NCI-H526 treated with DMSO at 0.1 percent for 48 hours (cell line): Measurements from ENCODE around the gene IMPA2.

Experiments used
- DNase-seq: peaks from one replicate; lab custom pipeline; 2025; lab: John Stamatoyannopoulos, UW

Gene IMPA2

GRCh38 chr18:12008842-12009580 lies 27.7 kb downstream of the IMPA2 start:
- DNase-seq, result no peak

DNA sequence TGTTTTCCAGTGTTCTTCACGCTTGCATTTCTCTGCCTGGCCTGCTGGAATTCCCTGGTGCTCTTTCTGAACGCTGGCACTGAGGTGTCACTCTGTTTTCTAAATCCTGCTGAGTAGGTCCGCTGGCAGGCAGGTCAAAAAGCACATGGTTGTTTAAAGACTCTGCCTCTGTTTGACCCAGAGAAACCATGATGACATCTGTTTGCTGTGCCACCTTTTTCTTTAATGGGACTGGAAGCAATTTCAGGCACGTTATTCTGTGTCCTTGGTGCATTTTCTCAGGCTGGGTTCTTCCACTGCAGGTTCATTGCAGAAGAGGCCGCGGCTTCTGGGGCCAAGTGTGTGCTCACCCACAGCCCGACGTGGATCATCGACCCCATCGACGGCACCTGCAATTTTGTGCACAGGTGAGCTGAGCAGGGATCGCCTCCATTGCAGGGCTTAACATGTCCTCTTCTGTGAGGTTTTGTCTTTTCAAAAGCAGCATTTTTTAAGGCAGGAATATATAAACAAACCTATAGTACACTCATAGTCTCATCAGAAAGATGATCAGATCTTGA lies 28.4 kb downstream of the IMPA2 start:
- no peak for DNase-seq

- no peak for DNase-seq
These were observed 29.0 kb downstream of the IMPA2 start for GRCh38 chr18:12010187-12010802.

DNA sequence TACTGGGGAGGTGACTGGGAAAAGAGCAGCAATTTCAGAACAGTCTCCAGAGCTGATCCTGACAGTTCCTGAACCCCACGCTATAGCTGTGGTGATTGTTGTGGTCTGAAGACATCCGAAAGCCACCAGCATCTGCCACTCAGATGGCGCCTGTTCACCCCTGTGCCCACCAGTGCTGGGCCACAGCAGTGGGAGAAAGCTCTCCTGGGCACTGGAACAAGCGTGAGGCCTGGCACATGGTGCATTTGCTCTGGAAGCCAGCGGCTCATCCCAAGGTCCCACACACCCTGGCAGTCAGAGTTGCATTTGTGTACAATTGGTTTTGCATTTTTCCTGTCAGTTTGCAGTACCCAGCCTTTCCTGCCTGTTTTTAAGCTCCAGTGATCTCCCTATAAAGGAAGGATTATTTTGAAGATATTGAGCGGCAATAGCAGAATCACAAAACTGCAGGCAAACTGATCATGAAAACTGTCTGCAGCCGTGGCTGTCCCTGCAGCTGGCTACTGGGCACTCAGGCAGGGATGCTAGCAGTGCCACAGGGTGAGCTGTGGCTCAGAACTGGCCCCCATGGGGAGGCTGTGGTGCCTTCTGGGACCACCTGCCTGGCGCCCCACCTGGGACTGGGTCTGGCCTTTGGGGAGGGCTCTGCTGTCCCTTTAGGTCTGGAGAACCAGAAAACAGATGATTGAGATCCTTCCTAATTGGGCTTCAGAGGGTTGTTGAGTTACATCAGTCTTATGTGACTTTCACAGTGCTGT lies 30.1 kb downstream of the IMPA2 start:
- DNase-seq, result no peak

- no peak for DNase-seq
These were observed 30.7 kb downstream of the IMPA2 start for GRCh38 chr18:12011957-12012549.

DNA sequence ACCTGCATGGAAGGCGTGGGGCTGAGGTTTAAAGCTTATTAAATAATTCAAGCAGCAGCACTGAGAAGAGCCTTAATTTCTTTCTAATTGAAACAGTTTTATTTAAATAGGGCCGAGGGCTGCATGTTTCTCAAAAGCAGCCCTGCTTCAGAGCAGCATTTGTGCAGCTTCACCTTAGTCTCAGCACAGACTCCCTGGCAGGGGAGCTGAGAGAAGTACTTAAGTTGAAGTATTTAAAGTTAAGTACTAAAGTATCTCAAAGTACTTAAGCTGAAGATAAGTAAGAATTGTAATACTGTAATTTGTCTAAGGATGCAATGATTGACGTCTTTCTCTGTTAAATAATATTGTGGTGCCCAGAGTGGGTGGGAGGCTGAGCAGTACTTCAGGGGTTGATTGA lies 31.4 kb downstream of the IMPA2 start:
- no peak for DNase-seq

DNA sequence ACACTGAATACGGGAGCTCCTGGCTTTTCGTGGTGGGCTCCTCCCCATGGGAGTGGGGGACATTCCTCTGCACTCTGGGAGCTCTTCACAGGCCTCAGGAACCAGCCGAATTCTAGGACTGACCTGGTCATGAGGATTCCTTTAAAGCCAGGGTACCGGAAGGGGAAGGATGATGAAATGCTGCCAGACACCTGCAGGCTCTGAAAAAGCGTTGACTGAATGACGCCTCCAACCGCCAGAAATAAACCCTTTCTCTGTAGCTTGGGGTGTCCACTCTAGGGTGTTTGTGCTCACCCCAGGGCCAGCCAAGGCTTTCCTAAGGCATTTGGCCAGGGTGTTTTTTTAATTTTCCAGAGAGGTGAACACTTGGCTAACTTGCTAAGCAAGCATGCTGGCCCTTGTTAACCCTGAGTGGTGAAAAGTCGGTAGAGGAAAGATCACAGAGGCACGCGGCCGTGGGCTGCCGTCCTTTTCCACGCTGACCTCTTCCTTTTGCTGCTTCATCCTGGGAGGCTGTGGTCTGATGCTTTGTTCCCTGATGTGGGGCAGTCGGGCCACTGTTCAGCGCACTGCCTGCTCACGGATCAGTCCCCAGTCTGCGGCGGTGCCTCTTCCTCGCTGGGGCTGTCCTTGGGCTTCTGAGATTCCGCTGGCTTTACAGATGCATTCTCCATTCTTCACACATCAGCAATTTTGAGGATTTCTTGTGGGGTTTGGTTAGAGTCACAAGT lies 32.0 kb downstream of the IMPA2 start:
- no peak for DNase-seq

- DNase-seq, result no peak
These were observed 32.8 kb downstream of the IMPA2 start for GRCh38 chr18:12014086-12014485.

DNA sequence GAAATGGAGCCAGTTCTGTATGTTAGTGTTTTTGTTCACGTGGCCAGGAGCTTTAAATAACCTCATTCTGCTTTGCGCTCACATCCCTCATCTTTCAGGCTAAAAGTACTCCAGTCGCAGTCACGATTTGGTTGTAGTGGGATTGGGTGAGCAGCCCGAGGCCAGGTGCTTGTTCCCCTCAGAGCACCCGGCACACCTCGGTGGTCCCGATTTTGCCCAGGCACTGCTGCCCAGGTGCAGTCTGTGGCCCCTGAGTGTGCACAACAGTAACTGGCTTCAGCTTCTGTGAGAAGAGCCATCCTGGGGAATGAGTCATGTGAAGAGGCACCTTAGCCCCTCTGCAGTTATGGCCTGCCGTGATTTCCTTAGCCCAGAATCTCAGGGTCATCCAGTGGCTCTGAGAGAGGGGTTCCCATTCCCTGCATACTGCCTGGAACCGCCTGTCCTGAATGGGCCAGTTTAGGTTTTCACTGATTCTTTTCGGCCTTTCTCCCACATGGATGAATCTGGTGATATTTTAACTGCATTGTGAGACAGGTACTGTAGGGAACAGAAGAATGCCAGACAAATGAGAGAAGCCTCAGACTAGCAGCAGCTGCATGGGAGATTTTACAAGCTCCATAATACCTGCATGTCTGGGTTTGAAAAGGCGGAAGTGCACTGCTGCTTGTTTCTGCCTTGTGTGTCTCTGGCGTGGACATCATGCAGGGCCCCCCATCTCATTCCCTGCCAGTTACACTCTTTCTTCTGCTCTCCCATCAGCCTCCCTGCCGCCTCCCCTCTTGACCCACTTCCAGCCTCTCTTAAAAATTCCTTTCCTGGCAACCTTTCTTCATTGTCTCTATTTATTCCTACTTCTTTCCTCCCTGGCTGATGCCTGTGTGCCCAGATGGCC lies 33.5 kb downstream of the IMPA2 start:
- DNase-seq, result no peak

- DNase-seq, result no peak
These were observed 34.2 kb downstream of the IMPA2 start for GRCh38 chr18:12015416-12016062.

- no peak for DNase-seq
These were observed 35.8 kb downstream of the IMPA2 start for GRCh38 chr18:12017081-12017480.

DNA sequence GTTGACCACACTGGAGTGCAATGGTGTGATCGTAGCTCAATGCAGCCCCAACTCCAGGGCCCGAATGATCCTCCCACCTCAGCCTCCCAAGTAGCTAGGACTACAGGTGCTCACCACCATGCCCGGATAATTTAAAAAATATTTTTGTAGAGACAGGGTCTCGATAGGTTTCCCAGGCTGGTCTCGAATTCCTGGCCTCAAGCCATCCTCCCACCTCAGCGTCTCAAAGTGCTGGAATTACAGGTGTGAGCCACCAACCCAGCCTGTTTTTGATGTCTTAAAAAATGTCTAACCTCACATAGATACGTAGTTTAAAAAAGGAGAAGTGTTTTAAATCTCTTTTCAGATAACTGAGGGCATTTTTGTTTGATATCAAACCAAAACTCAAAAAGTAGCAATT lies 37.6 kb downstream of the IMPA2 start:
- no peak for DNase-seq

GRCh38 chr18:12021077-12021476 lies 39.8 kb downstream of the IMPA2 start:
- DNase-seq, result no peak

DNA sequence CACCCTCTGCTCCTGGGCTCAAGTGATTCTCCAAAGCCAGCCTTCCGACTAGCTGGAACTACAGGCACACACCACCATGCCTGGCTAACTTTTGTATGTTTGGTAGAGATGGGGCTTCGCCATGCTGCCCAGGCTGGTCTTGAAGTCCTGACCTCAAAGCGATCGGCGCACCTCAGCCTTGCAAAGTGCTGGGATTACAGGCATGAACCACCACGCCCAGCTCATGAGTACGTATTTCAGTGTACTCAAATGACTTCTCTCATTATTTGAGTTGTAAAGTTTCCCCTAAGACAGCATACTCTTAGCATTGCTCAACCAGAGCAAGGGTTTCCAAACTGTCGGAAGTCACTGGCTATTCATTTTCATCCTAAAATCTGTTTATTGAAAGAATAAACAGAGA lies 40.3 kb downstream of the IMPA2 start:
- no peak for DNase-seq

- no peak for DNase-seq
These were observed 42.1 kb downstream of the IMPA2 start for GRCh38 chr18:12023375-12023774.

- DNase-seq, result no peak
These were observed 45.3 kb downstream of the IMPA2 start for GRCh38 chr18:12026562-12026961.

GRCh38 chr18:12027046-12027445 lies 45.7 kb downstream of the IMPA2 start:
- no peak for DNase-seq

DNA sequence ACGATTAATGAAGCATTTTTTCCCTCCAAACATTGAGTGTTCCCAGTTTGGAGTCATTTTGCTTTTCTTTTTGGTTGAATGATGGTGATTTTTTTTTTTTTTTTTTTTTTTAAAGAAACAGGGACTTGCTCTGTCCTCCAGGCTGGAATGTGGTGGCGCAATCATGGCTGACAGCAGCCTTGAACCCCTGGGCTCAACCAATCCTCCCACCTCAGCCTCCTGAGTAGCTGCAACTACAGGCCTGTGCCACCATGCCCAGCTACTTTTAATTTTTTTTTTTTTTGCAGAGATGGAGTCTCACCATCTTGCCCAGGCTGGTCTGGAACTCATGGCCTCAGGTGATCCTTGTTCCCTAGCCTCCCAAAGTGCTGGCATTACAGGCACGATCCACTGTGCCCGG lies 46.2 kb downstream of the IMPA2 start:
- no peak for DNase-seq

DNA sequence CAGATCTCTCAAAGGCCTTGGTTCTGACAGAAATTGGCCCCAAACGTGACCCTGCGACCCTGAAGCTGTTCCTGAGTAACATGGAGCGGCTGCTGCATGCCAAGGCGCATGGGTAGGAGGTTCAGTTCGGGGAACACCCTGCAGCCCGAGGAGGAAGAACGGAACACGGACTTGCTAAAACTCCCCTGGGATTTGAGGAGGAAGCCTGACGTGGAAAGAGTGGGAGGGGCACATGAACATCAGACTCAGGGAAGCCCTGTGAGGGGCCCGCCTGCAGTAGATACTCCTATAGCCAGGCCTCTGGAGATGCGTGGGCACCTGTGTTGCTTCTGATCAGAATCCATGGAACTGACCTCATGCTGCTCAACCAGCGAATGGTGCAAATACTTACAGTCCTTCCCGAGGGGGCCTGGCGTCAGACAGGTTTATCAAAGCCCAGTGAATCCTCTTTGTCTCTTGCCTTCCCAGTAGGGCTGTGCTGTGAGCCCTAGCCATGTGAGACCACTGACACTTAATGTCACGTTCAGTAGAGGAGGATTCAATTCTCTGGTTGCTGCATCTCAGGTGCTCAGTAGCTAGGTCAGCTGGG lies 46.8 kb downstream of the IMPA2 start:
- DNase-seq, result no peak

GRCh38 chr18:12028674-12029073 lies 47.4 kb downstream of the IMPA2 start:
- DNase-seq, result no peak
